Subcutaneous abdominal adipose tissue (tissue), 5 donors: ENCODE measurements around the gene SRBD1.

ENCODE experiments used
- H3K27ac ChIP-seq: one replicate; pipeline ENCODE4 v1.7.0; 2013; ENCODE audit warnings: low read depth, mild to moderate bottlenecking, inconsistent platforms, low read length, moderate library complexity
- H3K27me3 ChIP-seq, 5 donors: one replicate each; pipeline ENCODE4 v1.7.0; 2013; ENCODE audit warnings: low read length in 5 of 5, inconsistent platforms in 1 of 5; ENCODE audit not compliant: control insufficient read depth in 5 of 5, insufficient read depth in 4 of 5
- H3K36me3 ChIP-seq, 5 donors: one replicate each; pipeline ENCODE4 v1.7.0; 2013; ENCODE audit warnings: low read length in 5 of 5; ENCODE audit not compliant: control insufficient read depth in 5 of 5, insufficient read depth in 5 of 5
- H3K4me1 ChIP-seq, 5 donors: one replicate each; pipeline ENCODE4 v1.7.0; 2013; ENCODE audit warnings: low read length in 5 of 5, mild to moderate bottlenecking in 3 of 5, moderate library complexity in 1 of 5; ENCODE audit not compliant: control insufficient read depth in 5 of 5, insufficient read depth in 5 of 5
- H3K4me3 ChIP-seq, 5 donors: one replicate each; pipeline ENCODE4 v1.7.0; 2013; ENCODE audit warnings: low read length in 5 of 5, low read depth in 1 of 5
- H3K9ac ChIP-seq, 5 donors: one replicate each; pipeline ENCODE4 v1.7.0; 2013; ENCODE audit warnings: low read length in 5 of 5, mild to moderate bottlenecking in 4 of 5, moderate library complexity in 3 of 5
- H3K9me3 ChIP-seq, 5 donors: one replicate each; pipeline ENCODE4 v1.7.0; 2013; ENCODE audit warnings: low read length in 5 of 5; ENCODE audit not compliant: control insufficient read depth in 5 of 5
- donor health status: healthy.
- donor health status: healthy.
- donor health status: healthy.
- donor health status: healthy.
- donor health status: healthy.

The SRBD1 gene

DNA sequence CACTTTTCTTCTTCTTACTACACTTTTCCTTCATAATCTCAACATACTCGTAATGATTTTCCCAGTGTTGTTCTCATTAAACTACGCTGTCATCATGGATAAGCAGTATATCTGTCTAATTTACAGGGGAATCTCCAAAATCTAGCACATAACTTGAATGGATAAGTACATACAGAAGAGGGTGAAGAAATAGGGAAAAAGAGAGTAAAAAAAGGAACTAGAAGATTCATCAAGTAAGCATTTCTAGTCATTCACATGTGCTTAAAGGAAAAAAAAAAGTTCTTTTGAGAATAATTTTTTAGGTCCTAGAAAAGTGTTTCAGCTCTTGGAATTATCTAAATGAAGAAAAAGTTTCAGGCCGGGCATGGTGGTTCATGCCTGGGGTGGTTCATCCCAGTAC, 51.6 kb downstream of the SRBD1 start:
- no peak overlapping the region for H3K27ac ChIP-seq
- no peak overlapping the region for H3K9ac ChIP-seq
- no peaks in the 10 kb centered on the region for H3K36me3 ChIP-seq
- H3K4me3 ChIP-seq, result no peak overlapping the region
- H3K9me3 ChIP-seq, result no peaks in the 10 kb centered on the region
- H3K4me1 ChIP-seq, result no peaks in the 10 kb centered on the region
- no peaks in the 10 kb centered on the region for H3K27me3 ChIP-seq

DNA sequence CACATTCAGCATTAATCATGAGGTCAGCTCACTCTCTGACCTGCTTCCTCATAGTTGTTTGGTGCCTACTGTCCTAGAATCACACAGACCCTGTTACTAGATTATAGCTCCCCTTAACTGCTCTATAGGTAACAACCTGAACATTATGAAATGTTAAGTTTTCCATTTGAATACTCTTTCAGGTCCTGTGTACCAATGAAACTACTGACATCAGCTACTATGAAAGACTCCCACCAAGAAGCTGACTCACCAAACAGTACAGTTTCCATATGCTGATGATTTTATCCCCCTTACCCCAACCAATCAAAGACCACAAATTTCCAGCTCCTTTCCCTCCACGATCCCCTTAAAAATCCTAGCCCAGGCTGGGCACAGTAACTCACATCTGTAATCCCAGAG, 56.3 kb downstream of the SRBD1 start:
- Histone ChIP-seq H3K4me3 (no peak overlapping the region), H3K9ac (no peak overlapping the region), H3K4me1 (no peaks in the 10 kb centered on the region), H3K9me3 (peaks cover 0 to 2% (median 0%) of the 10 kb centered on the region in 5 donors), H3K36me3 (peaks cover 0 to 28% (median 3%) of the 10 kb centered on the region in 5 donors), H3K27ac (no peak overlapping the region), H3K27me3 (no peaks in the 10 kb centered on the region)

DNA sequence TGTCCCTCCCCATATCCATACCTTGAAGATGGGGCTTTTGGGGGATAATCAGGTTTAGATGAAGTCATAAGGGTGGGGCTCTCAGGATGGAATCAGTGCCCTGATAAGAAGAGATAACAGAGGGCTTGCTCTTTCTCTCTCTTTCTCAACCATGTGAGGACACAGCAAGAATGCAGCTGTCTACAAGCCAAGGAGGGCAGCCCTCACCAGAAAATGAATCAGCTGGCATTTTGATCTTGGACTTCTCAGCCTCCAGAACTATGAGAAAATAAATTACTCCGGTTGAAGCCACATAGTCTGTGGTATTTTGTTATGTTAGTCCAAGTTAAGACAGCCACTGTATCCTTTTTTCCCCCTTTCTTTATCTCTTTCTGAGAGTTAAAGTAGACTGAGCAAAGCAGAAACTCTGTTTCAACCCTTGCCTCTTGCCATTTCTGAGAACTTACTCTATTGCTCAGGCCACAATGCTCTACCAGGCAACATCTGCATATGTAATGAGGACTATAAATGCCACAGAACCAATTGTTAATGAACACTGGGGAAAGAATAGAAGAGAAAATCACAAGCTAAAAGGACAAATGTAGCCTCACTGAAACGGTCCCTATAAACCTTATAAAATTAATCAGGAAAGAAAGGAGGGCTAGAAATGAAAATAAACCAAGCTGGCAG, 56.9 kb downstream of the SRBD1 start:
- no peak overlapping the region for H3K27ac ChIP-seq
- no peaks in the 10 kb centered on the region for H3K4me1 ChIP-seq
- H3K9me3 ChIP-seq, result peaks cover 0 to 2% (median 0%) of the 10 kb centered on the region in 5 donors
- peaks cover 0 to 28% (median 3%) of the 10 kb centered on the region in 5 donors for H3K36me3 ChIP-seq
- no peak overlapping the region for H3K4me3 ChIP-seq
- no peak overlapping the region for H3K9ac ChIP-seq
- no peaks in the 10 kb centered on the region for H3K27me3 ChIP-seq

DNA sequence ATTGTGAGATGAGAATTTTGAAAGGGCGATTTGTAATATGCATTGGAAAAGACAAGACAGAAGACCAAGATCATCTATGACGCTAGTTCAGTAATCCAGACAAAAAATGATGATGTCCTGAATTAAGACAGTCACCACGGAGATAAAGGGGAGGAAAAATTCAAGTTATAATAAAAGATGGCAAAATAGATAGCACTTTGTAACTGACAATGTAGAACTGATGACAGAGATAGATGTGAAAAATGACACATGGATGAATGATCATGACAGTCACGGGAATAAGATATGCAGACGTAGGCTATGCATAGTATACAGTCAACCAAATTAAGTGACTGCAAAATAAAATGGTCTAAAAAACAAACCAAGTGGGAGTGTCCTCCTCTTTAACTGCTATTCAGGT, 59.2 kb downstream of the SRBD1 start:
- H3K27me3 ChIP-seq, result no peaks in the 10 kb centered on the region
- peaks cover 0 to 30% (median 7%) of the 10 kb centered on the region in 5 donors for H3K36me3 ChIP-seq

DNA sequence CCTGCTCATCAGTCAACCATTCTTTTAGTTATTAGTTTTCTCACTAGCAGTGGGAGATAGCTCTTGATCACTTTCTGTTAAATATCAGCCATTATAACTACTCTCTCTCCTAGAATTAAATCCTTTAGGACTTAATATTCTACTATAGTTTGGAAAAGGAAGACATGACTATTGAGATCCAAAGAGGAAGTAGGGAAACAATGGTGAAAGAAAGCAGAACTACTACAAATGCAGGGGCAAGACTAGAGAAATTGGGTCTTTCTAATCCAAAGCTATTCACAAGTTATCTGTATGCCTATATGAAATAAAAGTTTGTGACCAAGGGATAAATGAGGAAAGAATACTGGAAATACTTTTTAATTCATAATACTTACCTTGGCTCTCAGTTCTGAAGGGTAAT, 65.1 kb downstream of the SRBD1 start:
- H3K36me3 ChIP-seq, result peaks cover 22 to 49% (median 32%) of the 10 kb centered on the region in 5 donors

More for the DNA sequence above, 59.2 kb downstream of the SRBD1 start:
- no peak overlapping the region for H3K9ac ChIP-seq
- H3K9me3 ChIP-seq, result peaks cover 0 to 2% (median 0%) of the 10 kb centered on the region in 5 donors
- no peak overlapping the region for H3K27ac ChIP-seq
- H3K4me1 ChIP-seq, result no peaks in the 10 kb centered on the region
- H3K4me3 ChIP-seq, result no peak overlapping the region

DNA sequence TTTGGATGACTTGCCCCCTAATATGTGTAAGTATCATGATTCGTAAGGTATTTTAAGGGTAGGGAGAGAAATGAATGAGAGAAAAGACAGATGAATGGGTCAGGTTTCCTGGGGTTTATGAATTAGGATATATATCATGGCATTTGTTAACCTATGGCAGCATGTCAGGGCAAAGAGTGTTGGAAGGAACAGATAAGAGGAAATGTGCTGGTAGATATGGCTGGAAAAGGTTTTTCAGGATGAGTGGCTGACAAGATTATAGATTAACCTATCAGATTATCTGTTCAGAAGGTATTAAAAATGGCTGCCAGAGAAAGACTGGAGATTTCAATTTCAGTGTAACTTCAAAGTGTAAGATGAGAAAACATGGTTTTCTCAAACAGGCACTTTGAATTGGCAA, 67.8 kb downstream of the SRBD1 start:
- no peaks in the 10 kb centered on the region for H3K27me3 ChIP-seq
- no peak overlapping the region for H3K27ac ChIP-seq
- peaks cover 24 to 49% (median 36%) of the 10 kb centered on the region in 5 donors for H3K36me3 ChIP-seq
- no peak overlapping the region for H3K9ac ChIP-seq
- H3K9me3 ChIP-seq, result peaks cover 0 to 16% (median 13%) of the 10 kb centered on the region in 5 donors
- H3K4me3 ChIP-seq, result no peak overlapping the region
- H3K4me1 ChIP-seq, result no peaks in the 10 kb centered on the region

More for the DNA sequence above, 65.1 kb downstream of the SRBD1 start:
- no peak overlapping the region for H3K4me3 ChIP-seq
- H3K4me1 ChIP-seq, result no peaks in the 10 kb centered on the region
- no peak overlapping the region for H3K9ac ChIP-seq
- no peak overlapping the region for H3K27ac ChIP-seq
- no peaks in the 10 kb centered on the region for H3K27me3 ChIP-seq
- peaks cover 0 to 14% (median 10%) of the 10 kb centered on the region in 5 donors for H3K9me3 ChIP-seq

DNA sequence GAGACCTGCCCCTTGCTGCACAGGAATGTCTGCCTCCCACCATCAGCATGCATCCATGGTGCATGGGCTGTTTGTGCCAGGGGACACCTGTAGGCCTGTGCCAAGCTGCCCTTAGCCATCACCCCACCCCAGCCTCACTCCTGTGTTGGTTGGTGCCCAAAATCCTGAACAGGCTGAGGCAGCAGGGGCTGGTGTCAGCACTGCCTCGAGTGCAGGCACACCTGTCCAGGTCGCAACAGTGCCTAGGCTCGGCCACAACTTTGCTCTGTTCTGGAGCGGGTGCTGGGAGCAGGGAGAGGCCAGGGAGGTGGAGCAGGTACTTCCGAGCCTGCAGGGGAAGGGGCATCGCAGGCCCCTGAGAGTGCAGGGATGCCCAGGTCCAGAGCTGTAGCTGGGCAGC, 69.1 kb downstream of the SRBD1 start:
- Histone ChIP-seq H3K4me3 (no peak overlapping the region), H3K4me1 (no peaks in the 10 kb centered on the region), H3K9me3 (peaks cover 0 to 16% (median 13%) of the 10 kb centered on the region in 5 donors), H3K27me3 (no peaks in the 10 kb centered on the region), H3K36me3 (peaks cover 24 to 51% (median 35%) of the 10 kb centered on the region in 5 donors), H3K9ac (no peak overlapping the region), H3K27ac (no peak overlapping the region)

DNA sequence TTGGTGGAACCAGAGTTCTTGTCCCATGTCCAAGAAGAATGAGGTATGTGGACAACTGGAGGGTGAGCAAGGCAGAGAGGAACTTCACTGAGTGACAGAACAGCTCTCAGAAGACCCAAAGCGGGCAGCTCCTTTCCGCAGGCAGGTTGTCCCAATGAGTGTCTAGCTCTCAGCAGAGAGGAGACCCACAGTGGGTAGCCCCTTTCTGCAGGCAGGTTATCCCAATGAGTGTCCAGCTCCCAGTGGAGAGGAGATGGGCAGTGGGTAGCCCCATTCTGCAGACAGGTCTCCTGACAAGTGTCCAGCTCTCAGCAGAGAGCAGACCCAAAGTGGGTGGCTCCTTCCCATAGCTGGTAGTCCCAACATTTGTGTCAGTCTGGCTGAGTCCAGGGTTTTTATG, 69.6 kb downstream of the SRBD1 start:
- Histone ChIP-seq H3K4me1 (no peaks in the 10 kb centered on the region), H3K27me3 (no peaks in the 10 kb centered on the region), H3K9me3 (peaks cover 0 to 16% (median 13%) of the 10 kb centered on the region in 5 donors), H3K27ac (no peak overlapping the region), H3K36me3 (peaks cover 21 to 46% (median 30%) of the 10 kb centered on the region in 5 donors), H3K9ac (no peak overlapping the region), H3K4me3 (peak overlapping the region in 1 of 5 donors; percentile 13)

DNA sequence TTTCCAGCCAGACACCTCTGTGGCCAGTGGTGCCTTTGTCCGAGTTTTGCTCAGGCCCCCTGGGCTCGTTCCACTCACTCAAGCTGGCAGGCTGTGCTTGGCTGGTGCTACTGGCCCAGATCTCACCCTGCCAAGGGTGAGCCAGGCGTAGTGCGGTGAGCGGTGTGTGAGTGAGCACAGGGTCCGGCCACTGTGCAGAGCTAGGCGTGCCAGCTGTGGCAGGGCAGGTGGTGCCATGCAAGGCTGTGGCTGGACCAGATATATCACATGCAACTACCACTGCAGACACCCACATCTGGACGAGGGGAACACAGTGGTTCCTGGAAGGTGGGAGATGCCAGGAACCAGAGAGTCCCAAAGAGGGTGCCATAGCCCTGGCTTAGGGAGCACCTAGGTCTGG, 70.1 kb downstream of the SRBD1 start:
- H3K27me3 ChIP-seq, result no peaks in the 10 kb centered on the region
- no peak overlapping the region for H3K27ac ChIP-seq
- H3K36me3 ChIP-seq, result peaks cover 17 to 42% (median 25%) of the 10 kb centered on the region in 5 donors
- peaks cover 0 to 16% (median 13%) of the 10 kb centered on the region in 5 donors for H3K9me3 ChIP-seq
- H3K4me1 ChIP-seq, result no peaks in the 10 kb centered on the region
- no peak overlapping the region for H3K9ac ChIP-seq
- no peak overlapping the region for H3K4me3 ChIP-seq

DNA sequence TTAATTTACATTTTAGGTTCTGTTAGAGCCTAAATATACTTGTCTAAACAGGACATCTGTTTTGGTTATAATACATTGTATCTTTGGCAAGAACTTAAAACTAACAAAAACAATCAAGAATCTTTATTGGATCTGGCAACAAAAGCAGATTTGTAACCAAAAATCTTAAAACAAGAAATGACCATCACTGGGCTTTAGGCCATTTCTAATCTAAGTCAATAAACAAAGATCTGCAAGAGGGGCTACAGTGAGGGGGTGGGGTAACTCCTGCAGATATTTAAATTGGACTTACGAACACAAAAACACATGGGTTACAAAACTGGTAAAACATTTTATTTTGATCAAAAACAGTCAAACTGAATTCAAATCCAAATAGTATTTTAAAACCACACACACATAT, 77.3 kb downstream of the SRBD1 start:
- H3K4me3 ChIP-seq, result no peak overlapping the region
- H3K4me1 ChIP-seq, result no peaks in the 10 kb centered on the region
- H3K9me3 ChIP-seq, result no peaks in the 10 kb centered on the region
- no peak overlapping the region for H3K9ac ChIP-seq
- H3K27ac ChIP-seq, result no peak overlapping the region
- peaks cover 0 to 12% (median 9%) of the 10 kb centered on the region in 5 donors for H3K36me3 ChIP-seq
- H3K27me3 ChIP-seq, result no peaks in the 10 kb centered on the region
